ENCODE measurements around the gene FNBP1. TPM values are rescaled to one million over a fixed set of nuclear protein-coding genes. Genes with fewer than 3 reads are reported as not detected.

The FNBP1 gene

Small RNAs within 50 kb of the gene (microRNA-seq; reads per million reads assigned to microRNA genes)
- not detected for gene MIR6855
